OCI-LY7 (cell line): Measurements from ENCODE around the gene SUPT3H. TPM values are rescaled to one million over a fixed set of nuclear protein-coding genes. Genes with fewer than 3 reads are reported as not detected.

Source experiments
- BruUV-seq: library from RNA; stranded (reverse); fragments of 400-500 nt; replicated peaks from 2 replicates; lab custom pipeline; 2021; lab: Mats Ljungman, UMichigan
- CTCF ChIA-PET: fragments of 300-600 bp; sonication (Branson Sonifier 250); formaldehyde crosslinking; loops from one replicate; lab custom pipeline; 2022; ENCODE audit warnings: antibody characterized with exemption; ENCODE audit not compliant: unreplicated experiment; lab: Charles Lee
- POLR2A ChIA-PET: fragments of 300-600 bp; sonication (Branson Sonifier 250); formaldehyde crosslinking; loops from one replicate; lab custom pipeline; 2022; ENCODE audit warnings: antibody characterized with exemption; lab: Charles Lee
- DNase-seq: peaks from one replicate; pipeline ENCODE4 v3.0.0-alpha.2; 2015; ENCODE audit warnings: low spot score
- H2AFZ ChIP-seq: fragments of 200-600 bp; sonication (generic), shearing (Covaris generic); 2 replicates; pipeline ENCODE4 v1.6.1; 2014; ENCODE audit warnings: mild to moderate bottlenecking, antibody characterized with exemption, low read length, moderate library complexity
- H3K27ac ChIP-seq: fragments of 200-600 bp; sonication (generic); 2 replicates; pipeline ENCODE4 v1.5.1; 2014; ENCODE audit warnings: mixed run types, low read depth, mild to moderate bottlenecking, moderate library complexity, low read length, inconsistent platforms; ENCODE audit not compliant: poor library complexity, severe bottlenecking
- H3K36me3 ChIP-seq: fragments of 200-600 bp; sonication (generic); 2 replicates; pipeline ENCODE4 v1.6.1; 2014; ENCODE audit warnings: mild to moderate bottlenecking, antibody characterized with exemption, low read length, moderate library complexity, mixed read lengths; ENCODE audit not compliant: insufficient read depth
- H3K4me1 ChIP-seq: fragments of 200-600 bp; sonication (generic); 2 replicates; pipeline ENCODE4 v1.5.1; 2014; ENCODE audit warnings: mild to moderate bottlenecking, low read length; ENCODE audit not compliant: insufficient read depth, poor library complexity, severe bottlenecking
- H3K4me2 ChIP-seq: fragments of 200-600 bp; sonication (generic); 2 replicates; pipeline ENCODE4 v1.6.1; 2014; ENCODE audit warnings: mild to moderate bottlenecking, low read length
- H3K4me3 ChIP-seq: fragments of 200-600 bp; sonication (generic); 2 replicates; pipeline ENCODE4 v1.5.1; 2014; ENCODE audit warnings: mild to moderate bottlenecking, low read depth, low read length; ENCODE audit not compliant: poor library complexity, severe bottlenecking
- H3K79me2 ChIP-seq: fragments of 200-600 bp; sonication (generic); 2 replicates; pipeline ENCODE4 v1.6.1; 2016; ENCODE audit warnings: low read depth, mild to moderate bottlenecking, low read length, moderate library complexity, mixed read lengths; ENCODE audit not compliant: insufficient read depth
- H3K9me2 ChIP-seq: fragments of 200-600 bp; sonication (generic); 2 replicates; pipeline ENCODE4 v1.6.1; 2016; ENCODE audit warnings: mild to moderate bottlenecking, low read length, mixed read lengths; ENCODE audit not compliant: insufficient read depth
- H3K9me3 ChIP-seq: fragments of 200-600 bp; sonication (generic); 2 replicates; pipeline ENCODE4 v1.6.1; 2014; ENCODE audit warnings: mild to moderate bottlenecking, mixed run types, low read length, mixed read lengths
- H4K20me1 ChIP-seq: fragments of 200-600 bp; sonication (generic); 2 replicates; pipeline ENCODE4 v1.6.1; 2014; ENCODE audit warnings: mild to moderate bottlenecking, antibody characterized with exemption, low read length, moderate library complexity, mixed read lengths; ENCODE audit not compliant: insufficient read depth
- CTCF ChIP-seq: fragments of 200-600 bp; sonication (generic); conservative IDR thresholded peaks from 2 replicates; pipeline ENCODE4 v1.5.1; 2014; ENCODE audit warnings: mild to moderate bottlenecking, antibody characterized with exemption, low read length, moderate library complexity, mixed read lengths
- EZH2phosphoT487 ChIP-seq: fragments of 200-600 bp; sonication (generic); IDR thresholded peaks from 2 replicates; pipeline ENCODE4 v1.6.1; 2018; ENCODE audit warnings: low read depth, borderline replicate concordance, mild to moderate bottlenecking, mixed run types, antibody characterized with exemption, low read length, moderate library complexity, mixed read lengths
- intact Hi-C: fragments of 100-400 bp; cut with micrococcal nuclease; formaldehyde crosslinking; loops from one replicate; pipeline ENCODE4 v1.10.0; 2022; ENCODE audit not compliant: unreplicated experiment
- total RNA-seq, 2 experiments: library from RNA; depleted of rRNA in 1 of 2; stranded (reverse); fragments of >200 nt in 1 of 2; shearing (Covaris generic) in 1 of 2; gene quantifications; 2 replicates each; pipeline ENCODE4 v1.2.3, GENCODE V29; 2014 to 2022

SUPT3H gene
- total RNA-seq, 2 experiments from 2014 or later, result 1.1 to 7.1 TPM

- Histone ChIP-seq H3K79me2 (no peaks in the 10 kb centered on the region), H3K4me3 (no peak overlapping the region), H3K4me1 (peaks cover 12% of the 10 kb centered on the region), H3K27ac (no peak overlapping the region), H3K9me3 (no peaks in the 10 kb centered on the region), H2AFZ (no peak overlapping the region), H3K4me2 (no peak overlapping the region), H3K9me2 (no peaks in the 10 kb centered on the region), H3K36me3 (no peaks in the 10 kb centered on the region), H4K20me1 (no peaks in the 10 kb centered on the region)
- ChIA-PET CTCF (no interaction called here), POLR2A (interaction anchor here (1.0 kb wide), 1 partner anchor 12 kb away, joined by 3 read pairs; no protein-coding TSS in a partner anchor)
- no TSS peak for BruUV-seq
- no peak for DNase-seq
- TF ChIP-seq EZH2phosphoT487 (no peak), CTCF (no peak)
- intact Hi-C loops, result no loop called here
Observed at GRCh38 chr6:45382391-45382790, 4.7 kb upstream of the SUPT3H start.

- intact Hi-C loops, result loop anchor here (5.0 kb wide), 3 partner anchors 44 to 1269 kb away; no protein-coding TSS in a partner anchor
- BruUV-seq, result TSS peak; percentile 88
- POLR2A ChIA-PET, result interaction anchor here (0.6 to 0.7 kb wide), 2 partner anchors 12 to 280 kb away, joined by 3 to 4 read pairs; no protein-coding TSS in a partner anchor
- H3K27ac ChIP-seq, result no peak overlapping the region
- DNase-seq, result no peak
- no peaks in the 10 kb centered on the region for H3K9me2 ChIP-seq
- H3K36me3 ChIP-seq, result no peaks in the 10 kb centered on the region
- H3K79me2 ChIP-seq, result no peaks in the 10 kb centered on the region
- TF ChIP-seq EZH2phosphoT487 (no peak), CTCF (no peak)
- no peaks in the 10 kb centered on the region for H4K20me1 ChIP-seq
- peak overlapping the region; percentile 94 for H3K4me2 ChIP-seq
- H3K9me3 ChIP-seq, result no peaks in the 10 kb centered on the region
- H3K4me3 ChIP-seq, result peak overlapping the region; percentile 80
- peaks cover 16% of the 10 kb centered on the region for H3K4me1 ChIP-seq
- H2AFZ ChIP-seq, result peak overlapping the region; percentile 100
- CTCF ChIA-PET, result no interaction called here
Observed at GRCh38 chr6:45378334-45378926, 696 bp upstream of the SUPT3H start.

GRCh38 chr6:45377043-45377553 lies 636 bp downstream of the SUPT3H start:
- Histone ChIP-seq H3K4me2 (peak overlapping the region; percentile 94), H3K27ac (no peak overlapping the region), H3K36me3 (no peaks in the 10 kb centered on the region), H3K4me3 (peak overlapping the region; percentile 80), H3K9me3 (no peaks in the 10 kb centered on the region), H3K79me2 (no peaks in the 10 kb centered on the region), H3K9me2 (no peaks in the 10 kb centered on the region), H4K20me1 (no peaks in the 10 kb centered on the region), H2AFZ (peak overlapping the region; percentile 100), H3K4me1 (peaks cover 16% of the 10 kb centered on the region)
- TF ChIP-seq EZH2phosphoT487, result no peak
- no peak; the same call in 1 of the 2 replicates for TF ChIP-seq CTCF
- BruUV-seq, result no TSS peak
- DNase-seq, result peak; percentile 14
- POLR2A ChIA-PET, result interaction anchor here (0.6 to 1.3 kb wide), 7 partner anchors 10 to 970 kb away, joined by 3 to 6 read pairs (median 4); no protein-coding TSS in a partner anchor
- CTCF ChIA-PET, result no interaction called here
- intact Hi-C loops, result loop anchor here (5.0 kb wide), 3 partner anchors 45 to 1270 kb away; no protein-coding TSS in a partner anchor
